Glomerular visceral epithelial cell (primary cell): ENCODE data around the gene SERPINI2.
"Not testable (repeated sequence)": the region's sequence is repeated elsewhere in the genome, so short reads cannot be mapped to it uniquely, and the experiment has no call there.

ENCODE experiments used
- DNase-seq: peaks from one replicate; pipeline ENCODE4 v3.0.0-alpha.2; 2016; ENCODE audit errors: extremely low spot score

Gene SERPINI2

DNA sequence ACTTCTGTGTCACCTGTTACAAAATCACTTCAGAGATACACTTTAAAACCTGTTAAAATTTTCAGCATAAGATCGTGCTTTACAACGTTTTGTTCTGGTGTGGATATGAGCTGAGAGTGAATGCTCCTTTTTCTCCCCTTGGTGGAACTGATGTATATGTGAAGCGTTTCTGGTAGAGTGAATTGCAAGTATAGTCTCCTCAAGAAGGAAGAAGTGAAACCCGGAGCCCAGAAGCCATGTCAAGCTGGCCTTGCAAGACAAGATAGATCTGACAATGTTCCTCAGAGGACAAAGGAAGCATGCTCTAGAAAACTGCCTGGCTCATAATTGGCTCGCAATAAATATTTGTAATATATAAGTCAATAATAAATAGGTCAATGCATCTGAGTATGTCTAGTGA, 23.6 kb downstream of the SERPINI2 start:
- no peak for DNase-seq

DNA sequence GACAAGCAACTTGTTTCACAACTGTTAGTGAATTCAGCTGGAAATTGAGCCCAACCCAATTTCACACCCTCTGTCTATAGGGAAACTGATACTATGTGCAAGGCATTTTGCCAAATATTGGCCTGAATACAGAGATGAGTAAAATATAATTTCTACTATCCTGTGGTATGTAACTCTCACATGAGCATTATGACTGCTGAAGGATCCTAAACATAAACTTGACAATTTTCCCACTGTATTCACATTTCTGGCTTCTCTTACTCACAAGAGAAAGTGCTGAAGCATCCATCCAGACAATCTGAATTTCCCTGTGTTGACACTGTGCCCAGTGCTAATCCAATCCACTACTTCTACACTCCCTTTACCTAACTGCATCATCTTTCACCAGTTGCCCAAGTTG, 28.4 kb downstream of the SERPINI2 start:
- no peak for DNase-seq

- no peak for DNase-seq
Measured at GRCh38 chr3:167441256-167441655, 32.6 kb downstream of the SERPINI2 start.

GRCh38 chr3:167437428-167438139, 36.3 kb downstream of the SERPINI2 start:
- no peak for DNase-seq

DNA sequence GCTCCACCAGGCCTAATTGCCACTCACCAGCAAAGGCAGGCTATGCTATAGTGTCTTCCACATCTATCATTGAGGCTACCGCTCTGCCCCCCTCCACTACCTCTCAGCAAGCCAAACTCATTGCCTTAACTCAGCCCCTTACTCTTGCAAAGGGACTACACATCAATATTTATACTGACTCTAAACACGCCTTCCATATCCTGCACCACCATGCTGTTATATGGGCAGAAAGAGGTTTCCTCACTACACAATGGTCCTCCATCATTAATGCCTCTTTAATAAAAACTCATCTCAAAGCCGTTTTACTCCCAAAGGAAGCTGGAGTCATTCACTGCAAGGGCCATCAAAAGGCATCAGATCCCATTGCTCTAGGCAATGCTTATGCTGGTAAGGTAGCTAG, 46.9 kb downstream of the SERPINI2 start:
- DNase-seq: not testable (repeated sequence)

DNA sequence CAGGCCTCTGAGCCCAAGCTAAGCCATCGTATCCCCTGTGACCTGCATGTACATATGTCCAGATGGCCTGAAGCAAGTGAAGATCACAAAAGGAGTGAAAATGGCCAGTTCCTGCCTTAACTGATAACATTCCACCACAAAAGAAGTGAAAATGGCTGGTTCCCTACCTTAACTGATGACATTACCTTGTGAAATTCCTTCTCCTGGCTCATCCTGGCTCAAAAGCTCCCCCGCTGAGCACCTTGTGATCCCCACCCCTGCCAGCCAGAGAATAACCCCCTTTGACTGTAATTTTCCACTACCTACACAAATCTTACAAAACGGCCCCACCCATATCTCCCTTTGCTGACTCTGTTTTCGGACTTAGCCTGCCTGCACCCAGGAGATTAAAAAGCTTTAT, 51.4 kb downstream of the SERPINI2 start:
- DNase-seq: not testable (repeated sequence)

DNA sequence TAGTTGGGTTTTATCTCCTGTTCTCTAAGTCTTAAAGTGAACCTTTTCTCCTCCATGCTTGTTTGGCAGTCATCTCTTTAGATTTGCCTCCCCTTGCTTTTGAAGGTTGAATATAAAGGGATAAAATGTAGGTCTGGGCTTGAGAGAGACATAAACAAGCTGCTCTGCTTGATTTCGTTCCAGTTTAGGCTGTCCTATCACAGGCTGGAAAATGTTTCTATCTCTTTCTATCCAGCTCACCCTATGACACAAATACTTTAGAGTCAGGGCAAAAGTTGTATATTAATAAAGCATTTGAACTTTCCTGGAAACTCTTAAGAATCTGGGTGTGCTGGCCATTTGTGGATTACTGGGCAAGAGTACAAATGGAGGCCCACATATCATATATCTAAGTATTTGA, 64.2 kb downstream of the SERPINI2 start:
- no peak for DNase-seq

DNA sequence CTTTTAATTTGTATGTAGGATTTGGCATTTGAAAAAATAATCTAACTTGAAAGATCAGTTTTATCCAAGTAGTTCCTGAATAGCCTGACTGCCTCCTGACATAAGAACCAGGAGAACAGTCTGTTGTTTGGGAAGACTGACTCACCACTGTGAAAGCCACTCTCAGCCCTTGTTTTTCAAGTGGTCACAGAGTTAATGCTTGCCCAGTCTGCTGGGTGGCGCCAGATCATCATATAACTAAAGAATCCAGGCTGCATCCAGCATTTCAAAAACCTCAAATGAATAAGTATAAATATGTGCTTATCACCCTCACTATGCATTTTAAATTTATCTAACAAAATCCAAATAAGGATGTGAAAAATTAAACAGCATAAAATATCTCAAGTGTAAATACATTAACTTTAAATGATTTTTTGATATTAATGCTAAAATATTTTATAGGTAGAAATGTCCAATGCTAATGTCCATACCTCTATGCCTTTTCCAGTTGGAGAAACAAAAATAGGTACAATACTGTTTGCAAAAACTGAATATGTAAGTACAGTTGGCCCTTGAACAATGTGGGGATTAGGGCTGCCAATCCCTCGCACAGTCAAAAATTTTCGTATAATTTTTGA, 66.9 kb downstream of the SERPINI2 start:
- DNase-seq: peak; percentile 63

- no peak for DNase-seq
Measured at GRCh38 chr3:167397826-167398225, 76.0 kb downstream of the SERPINI2 start.

- no peak for DNase-seq
Measured at GRCh38 chr3:167396075-167396474, 77.8 kb downstream of the SERPINI2 start.

- DNase-seq: no peak
Measured at GRCh38 chr3:167394003-167394402, 79.8 kb downstream of the SERPINI2 start.
